ENCODE data around the gene MEF2A.

Gene MEF2A

GRCh38 chr15:99564221-99565048 lies 1.3 kb upstream of the MEF2A start:
- DNase-seq = peak; percentile 77

- no peak for DNase-seq
These were observed 810 bp upstream of the MEF2A start for GRCh38 chr15:99565049-99565298.

- no peak for DNase-seq
These were observed 543 bp downstream of the MEF2A start for GRCh38 chr15:99566157-99566897.

GRCh38 chr15:99568625-99569352 lies 3.0 kb downstream of the MEF2A start:
- DNase-seq = no peak

- no peak for DNase-seq
These were observed 5.5 kb downstream of the MEF2A start for GRCh38 chr15:99571299-99571698.

GRCh38 chr15:99574048-99574447 lies 8.3 kb downstream of the MEF2A start:
- DNase-seq = no peak

DNA sequence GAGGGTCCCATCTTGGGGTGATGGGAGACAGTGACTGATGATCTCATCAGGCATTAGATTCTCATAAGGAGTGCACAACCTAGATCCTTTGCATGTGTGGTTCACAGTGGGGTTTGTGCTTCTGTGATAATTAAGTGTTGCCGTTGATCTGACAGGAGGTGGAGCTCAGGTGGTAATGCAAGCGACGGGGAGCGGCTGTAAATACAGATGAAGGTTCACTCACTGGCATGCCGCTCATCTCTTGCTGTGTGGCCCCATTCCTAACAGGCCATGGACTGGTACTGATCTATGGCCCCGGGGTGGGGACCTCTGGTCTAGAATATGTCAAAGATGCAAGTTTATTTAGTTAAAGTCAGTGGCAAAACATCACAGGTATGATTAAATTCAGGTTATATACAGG lies 8.7 kb downstream of the MEF2A start:
- no peak for DNase-seq

DNA sequence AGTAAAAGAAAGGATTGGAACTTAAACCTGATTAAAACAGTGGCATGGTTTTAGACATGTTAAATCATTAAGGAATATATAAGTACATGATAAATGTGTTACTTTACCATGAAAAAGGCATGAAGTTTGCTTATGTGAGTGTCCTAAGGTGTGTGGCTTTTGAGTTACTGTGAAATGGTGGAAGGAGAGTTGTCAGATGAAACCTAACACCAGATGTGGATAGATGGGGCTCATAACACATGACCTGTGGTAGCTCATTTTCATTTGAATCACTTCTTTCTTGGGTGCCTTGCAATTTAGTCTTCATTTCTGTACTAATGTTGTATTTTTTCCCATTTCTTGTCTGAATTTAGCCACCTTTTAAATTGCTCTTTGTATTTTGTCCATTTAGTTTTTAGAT lies 13.0 kb downstream of the MEF2A start:
- no peak for DNase-seq

GRCh38 chr15:99580076-99580475 lies 14.3 kb downstream of the MEF2A start:
- no peak for DNase-seq

GRCh38 chr15:99582508-99582960 lies 16.8 kb downstream of the MEF2A start:
- no peak for DNase-seq

DNA sequence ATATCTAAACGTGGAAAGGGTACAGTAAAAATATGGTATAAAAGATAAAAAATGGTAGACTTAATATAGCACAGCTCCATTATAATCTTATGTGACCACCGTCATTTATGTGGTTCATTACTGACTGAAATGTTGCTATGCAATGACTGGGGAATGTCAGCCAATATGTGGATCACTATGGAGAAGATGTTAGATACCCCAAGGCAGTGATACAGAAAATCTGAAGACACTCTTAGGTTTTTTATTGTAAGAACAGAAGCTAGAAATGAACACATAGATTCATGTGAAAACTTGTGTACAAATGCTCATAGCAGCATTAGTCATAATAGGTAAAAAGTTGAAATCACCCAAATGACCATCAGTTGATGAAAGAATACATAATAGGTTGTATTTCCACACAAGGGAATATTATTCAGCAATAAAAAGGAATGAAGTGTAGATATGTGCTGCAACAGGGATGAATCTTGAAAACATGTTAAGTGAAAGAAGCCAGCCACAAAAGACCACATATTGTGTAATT lies 18.4 kb downstream of the MEF2A start:
- DNase-seq = no peak

- no peak for DNase-seq
These were observed 20.3 kb downstream of the MEF2A start for GRCh38 chr15:99586121-99586520.

- no peak for DNase-seq
These were observed 24.0 kb downstream of the MEF2A start for GRCh38 chr15:99589801-99590200.

GRCh38 chr15:99590913-99591646 lies 25.3 kb downstream of the MEF2A start:
- DNase-seq = no peak

- no peak for DNase-seq
These were observed 26.5 kb downstream of the MEF2A start for GRCh38 chr15:99592145-99592791.

GRCh38 chr15:99593070-99593469 lies 27.3 kb downstream of the MEF2A start:
- DNase-seq = no peak

DNA sequence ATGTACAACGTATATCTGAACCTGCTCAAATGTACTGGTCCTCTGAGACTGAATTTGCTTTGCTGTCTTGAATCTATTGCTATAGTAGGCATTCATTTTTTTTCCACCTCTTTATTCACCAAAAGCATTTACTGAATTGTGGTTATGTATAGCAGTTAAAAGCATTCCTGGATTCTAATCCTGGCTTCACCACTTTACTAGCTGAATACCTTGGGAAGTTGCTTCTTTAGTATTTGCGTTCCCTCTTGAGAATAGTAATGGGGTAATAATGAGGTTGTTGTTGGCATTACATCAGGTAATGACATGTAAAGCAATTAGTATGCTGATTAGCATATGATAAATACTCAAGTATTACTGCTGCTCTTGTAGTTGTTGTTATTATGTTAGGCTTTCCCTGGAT lies 29.1 kb downstream of the MEF2A start:
- no peak for DNase-seq

DNA sequence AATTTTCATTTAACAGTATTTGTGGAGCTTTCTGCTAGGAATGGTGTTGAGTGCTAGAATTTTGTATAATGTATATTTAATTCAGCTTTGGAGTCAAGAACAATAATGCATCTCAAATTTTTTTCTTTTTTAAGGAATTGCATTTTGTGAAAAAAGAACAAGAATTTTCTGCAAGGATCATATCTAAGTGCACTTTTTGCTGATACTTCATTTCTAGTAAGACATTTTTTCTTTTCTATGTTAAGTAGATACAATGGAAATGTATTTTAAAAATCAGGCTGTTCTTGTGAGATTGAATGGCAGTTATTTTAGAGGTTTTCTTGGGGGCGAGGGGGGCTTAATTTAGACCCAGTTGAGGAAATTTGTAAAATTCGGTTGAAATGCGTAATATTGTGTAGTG lies 32.5 kb downstream of the MEF2A start:
- no peak for DNase-seq

DNA sequence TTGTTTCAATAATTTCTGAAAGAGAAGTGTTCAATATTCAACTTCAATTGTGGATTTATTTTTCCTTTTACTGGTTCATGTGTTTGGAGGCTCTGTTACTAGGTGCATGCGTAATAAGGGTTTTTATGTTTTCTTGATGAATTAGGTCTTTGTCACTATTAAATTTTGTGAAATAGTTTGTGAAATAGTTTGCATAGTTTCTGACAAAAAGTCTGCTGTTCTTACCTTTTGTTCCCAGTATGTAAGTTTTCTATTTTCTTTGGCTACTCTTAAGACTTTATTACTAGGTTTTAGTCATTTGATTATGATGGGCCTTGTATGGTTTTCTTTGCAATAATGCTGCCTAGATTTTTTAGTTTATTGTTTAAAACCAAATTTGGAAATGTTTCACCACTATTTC lies 38.0 kb downstream of the MEF2A start:
- DNase-seq = no peak

DNA sequence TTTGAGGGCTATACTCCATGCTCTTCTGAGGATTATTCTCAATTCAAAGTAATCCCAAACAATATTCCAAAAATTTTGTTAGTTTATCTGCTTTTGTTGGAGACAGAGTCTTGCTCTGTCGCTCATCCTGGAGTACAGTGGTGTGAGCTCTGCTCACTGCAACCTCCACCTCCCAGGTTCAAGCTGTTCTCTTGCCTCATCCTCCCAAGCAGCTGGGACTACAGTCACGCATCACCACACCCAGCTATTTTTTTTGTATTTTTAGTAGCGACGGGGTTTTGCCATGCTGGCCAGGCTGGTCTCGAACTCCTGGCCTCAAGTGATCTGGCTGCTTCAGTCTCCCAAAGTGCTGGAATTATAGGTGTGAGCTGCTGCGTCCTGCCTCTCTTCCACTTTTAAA lies 39.1 kb downstream of the MEF2A start:
- no peak for DNase-seq

DNA sequence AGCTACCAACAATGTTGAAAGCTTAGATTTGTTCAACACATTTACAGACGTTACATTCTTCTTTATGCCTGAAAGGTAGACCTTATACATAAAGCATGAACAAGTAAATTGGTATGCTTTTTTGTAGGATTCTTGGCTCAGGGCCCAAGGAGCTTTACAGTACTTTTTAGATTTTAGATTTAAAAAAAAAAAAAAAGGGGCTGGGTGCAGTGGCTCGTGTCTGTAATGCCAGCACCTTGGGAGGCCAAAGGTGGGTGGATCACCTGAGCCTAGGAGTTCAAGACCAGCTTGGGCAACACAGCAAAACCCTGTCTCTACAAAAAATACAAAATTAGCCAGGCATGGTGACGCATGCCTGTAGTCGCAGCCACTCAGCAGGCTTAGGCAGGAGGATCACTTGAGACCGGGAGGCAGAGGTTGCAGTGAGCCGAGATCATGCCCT lies 39.7 kb downstream of the MEF2A start:
- no peak for DNase-seq

GRCh38 chr15:99605990-99606389 lies 40.2 kb downstream of the MEF2A start:
- DNase-seq = no peak

Measured in NCI-H187 (cell line).